B cell (primary cell): ENCODE results near the gene CALML5. TPM values are rescaled to one million over a fixed set of nuclear protein-coding genes. Genes with fewer than 3 reads are reported as not detected.

Experiments
- ATAC-seq: fragments of 200-7000 bp; cut with Tn5 transposase; one replicate; pipeline ENCODE4 v1.10.0; 2021; ENCODE audit warnings: low read depth, mild to moderate bottlenecking, moderate number of reproducible peaks, moderate library complexity
- CTCF ChIA-PET: fragments of 350-600 bp; sonication (Branson Sonifier 250); formaldehyde crosslinking; loops from one replicate; lab custom pipeline; 2021; ENCODE audit warnings: antibody characterized with exemption, inconsistent platforms; lab: Charles Lee
- POLR2A ChIA-PET: fragments of 350-600 bp; sonication (Branson Sonifier 250); formaldehyde crosslinking; loops from one replicate; lab custom pipeline; 2021; ENCODE audit warnings: antibody characterized with exemption; lab: Charles Lee
- DNase-seq: peaks from one replicate; pipeline ENCODE4 v3.0.0; 2013
- H2AFZ ChIP-seq: 2 replicates; pipeline ENCODE4 v1.6.1; 2012; ENCODE audit warnings: mild to moderate bottlenecking, low read depth, low read length; ENCODE audit not compliant: insufficient read depth, poor library complexity, severe bottlenecking
- H3K27ac ChIP-seq, 2 donors: 1 replicate in 1 of 2; 2 replicates in 1 of 2; pipeline ENCODE4 v1.5.1; 2012 to 2013; ENCODE audit warnings: low read length in 2 of 2, mild to moderate bottlenecking in 2 of 2, moderate library complexity in 1 of 2
- H3K27me3 ChIP-seq, 4 experiments: fragments of 200-600 bp in 1 of 4; sonication (generic) in 1 of 4; replicated peaks in 1 of 4; 1 replicate in 2 of 4; 2 replicates in 2 of 4; pipeline versions ENCODE4 v1.6.1 to v1.7.0; 2013 to 2016; ENCODE audit warnings: low read length in 3 of 4, mild to moderate bottlenecking in 2 of 4, mixed read lengths in 1 of 4, moderate library complexity in 1 of 4; ENCODE audit not compliant: insufficient read depth in 4 of 4, control insufficient read depth in 3 of 4; ENCODE audit errors: control extremely low read depth in 1 of 4
- H3K36me3 ChIP-seq, 2 experiments: replicated peaks in 1 of 2; 1 replicate in 1 of 2; 2 replicates in 1 of 2; pipeline versions ENCODE4 v1.6.1 to v1.7.1; 2013; ENCODE audit warnings: low read length in 1 of 2; ENCODE audit not compliant: insufficient read depth in 2 of 2, control insufficient read depth in 1 of 2; ENCODE audit errors: control extremely low read depth in 1 of 2, extremely low read depth in 1 of 2
- H3K4me1 ChIP-seq, 2 donors: fragments of 200-600 bp in 1 of 2; sonication (generic) in 1 of 2; 1 replicate in 1 of 2; 2 replicates in 1 of 2; pipeline versions ENCODE4 v1.5.1 to v1.6.1; 2013 to 2017; ENCODE audit warnings: low read length in 2 of 2; ENCODE audit not compliant: control insufficient read depth in 2 of 2, insufficient read depth in 2 of 2
- H3K4me2 ChIP-seq: replicated peaks from 2 replicates; pipeline ENCODE3; 2012; ENCODE audit warnings: mild to moderate bottlenecking, low read depth, low read length; ENCODE audit not compliant: poor library complexity, severe bottlenecking
- H3K4me3 ChIP-seq, 5 experiments: fragments of 200-600 bp in 1 of 5; sonication (generic) in 1 of 5; 1 replicate in 3 of 5; 2 replicates in 2 of 5; pipeline versions ENCODE4 v1.5.1 to v1.7.0; 2011 to 2016; ENCODE audit warnings: low read length in 4 of 5, mild to moderate bottlenecking in 4 of 5, low read depth in 2 of 5, control low read depth in 1 of 5, moderate library complexity in 1 of 5; ENCODE audit not compliant: insufficient read depth in 1 of 5; ENCODE audit errors: control extremely low read depth in 1 of 5, extremely low read depth in 1 of 5
- H3K79me2 ChIP-seq: fragments of 200-600 bp; sonication (generic); one replicate; pipeline ENCODE4 v1.6.0; 2016; ENCODE audit warnings: low read length; ENCODE audit not compliant: control insufficient read depth, insufficient read depth
- H3K9ac ChIP-seq: fragments of 200-600 bp; sonication (generic); 2 replicates; pipeline ENCODE4 v1.6.1; 2017; ENCODE audit warnings: mild to moderate bottlenecking, low read length, moderate library complexity
- H3K9me3 ChIP-seq, 3 donors: one replicate each; pipeline versions ENCODE4 v1.6.1 to v1.7.1; 2013; ENCODE audit warnings: low read length in 2 of 3; ENCODE audit not compliant: control insufficient read depth in 2 of 3, insufficient read depth in 1 of 3; ENCODE audit errors: control extremely low read depth in 1 of 3
- H4K20me1 ChIP-seq: 2 replicates; pipeline ENCODE4 v1.6.0; 2012; ENCODE audit warnings: mild to moderate bottlenecking, low read length; ENCODE audit not compliant: insufficient read depth, control insufficient read depth, poor library complexity, severe bottlenecking
- H3K27ac Mint-ChIP-seq: one replicate; pipeline ENCODE4 v1.8.0; 2021; ENCODE audit warnings: mixed read lengths
- H3K27me3 Mint-ChIP-seq: one replicate; pipeline ENCODE4 v1.8.0; 2021; ENCODE audit warnings: mixed read lengths
- H3K4me1 Mint-ChIP-seq: one replicate; pipeline ENCODE4 v1.8.0; 2021; ENCODE audit warnings: mixed read lengths
- H3K4me3 Mint-ChIP-seq: one replicate; pipeline ENCODE4 v1.8.0; 2021; ENCODE audit warnings: mixed read lengths
- H3K9me3 Mint-ChIP-seq: one replicate; pipeline ENCODE4 v1.8.0; 2022; ENCODE audit warnings: mixed read lengths; ENCODE audit not compliant: insufficient read depth
- CTCF ChIP-seq: fragments of 200-600 bp; IDR thresholded peaks from one replicate; pipeline ENCODE4 v1.8.0; 2022; ENCODE audit warnings: antibody characterized with exemption, mild to moderate bottlenecking
- EZH2 ChIP-seq: IDR thresholded peaks from 2 replicates; pipeline ENCODE4 v1.6.1; 2012; ENCODE audit warnings: borderline replicate concordance, low read depth, mild to moderate bottlenecking, moderate library complexity, low read length; ENCODE audit not compliant: insufficient read depth, poor library complexity, severe bottlenecking
- WGBS: methylation state at CpG from one replicate; pipeline ENCODE4 v1.1.5; 2013; ENCODE audit warnings: missing lambda C conversion rate; ENCODE audit not compliant: insufficient coverage; 5-methylcytosine and 5-hydroxymethylcytosine counted together
- intact Hi-C: fragments of 100-400 bp; cut with micrococcal nuclease; formaldehyde crosslinking; loops from one replicate; pipeline ENCODE4 v1.10.0; 2022
- polyA plus RNA-seq: library from polyadenylated mRNA; depleted of rRNA; stranded (reverse); fragments of >200 nt; gene quantifications from 2 replicates; pipeline ENCODE4 v1.2.3, GENCODE V29; 2012
- total RNA-seq, 2 donors: library from RNA; stranded (reverse); fragments of 120-200 nt in 1 of 2; gene quantifications; 1 replicate in 1 of 2; 2 replicates in 1 of 2; pipeline versions ENCODE4 v1.2.3 to v1.2.4, GENCODE V29; 2013 to 2022

Gene CALML5
- total and polyA plus RNA-seq, 2 donors (not counting 1 experiment from before 2014, with no cell fraction given) = not detected

- Histone ChIP-seq H2AFZ (no peak overlapping the region), H3K4me1 (no peaks in the 10 kb centered on the region), H3K27ac (no peak overlapping the region), H3K9me3 (no peaks in the 10 kb centered on the region), H3K79me2 (no peaks in the 10 kb centered on the region), H3K9ac (no peak overlapping the region), H4K20me1 (no peaks in the 10 kb centered on the region), H3K4me3 (no peak overlapping the region), H3K36me3 (no peaks in the 10 kb centered on the region), H3K4me2 (no peak overlapping the region), H3K27me3 (peaks cover 0 to 2% (median 0%) of the 10 kb centered on the region in 4 experiments)
- Mint-ChIP-seq H3K27me3 (peaks cover 13% of the 10 kb centered on the region), H3K4me1 (no peaks in the 10 kb centered on the region), H3K9me3 (no peaks in the 10 kb centered on the region), H3K4me3 (no peak overlapping the region), H3K27ac (no peak overlapping the region)
- no peak for ATAC-seq
- ChIA-PET POLR2A (no interaction called here), CTCF (no interaction called here)
- DNase-seq = no peak
- no CpG with 5 or more reads among the region's 5 CpGs for WGBS
- TF ChIP-seq EZH2 (no peak), CTCF (no peak)
- intact Hi-C loops = no loop called here
Observed at GRCh38 chr10:5517546-5517945, 18.2 kb upstream of the CALML5 start.

- DNase-seq (no peak), ATAC-seq (no peak)
- H3K36me3 ChIP-seq = no peaks in the 10 kb centered on the region
- ChIA-PET POLR2A (no interaction called here), CTCF (no interaction called here)
- H3K9ac ChIP-seq = no peak overlapping the region
- no peak overlapping the region for H3K27ac Mint-ChIP-seq
- H3K27me3 ChIP-seq = peaks cover 0 to 3% (median 1%) of the 10 kb centered on the region in 4 experiments
- H3K27me3 Mint-ChIP-seq = peaks cover 13% of the 10 kb centered on the region
- H3K4me3 ChIP-seq = no peak overlapping the region
- no peaks in the 10 kb centered on the region for H3K4me1 ChIP-seq
- no peak for TF ChIP-seq CTCF
- no peak for TF ChIP-seq EZH2
- H3K9me3 Mint-ChIP-seq = no peaks in the 10 kb centered on the region
- H4K20me1 ChIP-seq = no peaks in the 10 kb centered on the region
- H3K27ac ChIP-seq = no peak overlapping the region
- no peaks in the 10 kb centered on the region for H3K4me1 Mint-ChIP-seq
- H3K4me3 Mint-ChIP-seq = no peak overlapping the region
- H3K79me2 ChIP-seq = no peaks in the 10 kb centered on the region
- H3K4me2 ChIP-seq = no peak overlapping the region
- H2AFZ ChIP-seq = no peak overlapping the region
- H3K9me3 ChIP-seq = no peaks in the 10 kb centered on the region
- intact Hi-C loops = no loop called here
- 82% methylated on average over 10 of the region's 10 CpGs for WGBS
Observed at GRCh38 chr10:5515948-5516761, 16.8 kb upstream of the CALML5 start.
